ENCODE results near the gene MAPRE2.
"Not testable (repeated sequence)": the region's sequence is repeated elsewhere in the genome, so short reads cannot be mapped to it uniquely, and the experiment has no call there.

The MAPRE2 gene

DNA sequence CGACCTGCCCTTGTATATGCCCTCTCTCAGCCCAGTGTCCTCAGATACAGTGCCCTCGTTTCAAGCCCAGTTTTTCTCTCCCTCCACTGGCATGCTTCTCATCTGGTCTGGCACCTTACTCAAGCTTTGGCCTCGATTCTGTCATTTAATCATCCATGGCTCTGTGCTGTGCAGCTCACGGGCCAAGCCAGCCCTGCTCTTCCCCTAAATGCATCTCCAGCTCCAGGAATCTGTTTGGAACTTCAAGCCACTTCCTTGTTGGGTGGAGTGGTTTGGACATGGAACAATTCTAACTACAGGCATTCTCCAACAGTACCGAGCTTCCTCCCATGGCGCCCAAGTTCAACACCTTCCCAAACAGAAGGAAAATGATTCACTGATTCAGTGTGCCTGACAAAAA lies 122.9 kb downstream of the MAPRE2 start:
- no peak overlapping the region for H3K27ac ChIP-seq

DNA sequence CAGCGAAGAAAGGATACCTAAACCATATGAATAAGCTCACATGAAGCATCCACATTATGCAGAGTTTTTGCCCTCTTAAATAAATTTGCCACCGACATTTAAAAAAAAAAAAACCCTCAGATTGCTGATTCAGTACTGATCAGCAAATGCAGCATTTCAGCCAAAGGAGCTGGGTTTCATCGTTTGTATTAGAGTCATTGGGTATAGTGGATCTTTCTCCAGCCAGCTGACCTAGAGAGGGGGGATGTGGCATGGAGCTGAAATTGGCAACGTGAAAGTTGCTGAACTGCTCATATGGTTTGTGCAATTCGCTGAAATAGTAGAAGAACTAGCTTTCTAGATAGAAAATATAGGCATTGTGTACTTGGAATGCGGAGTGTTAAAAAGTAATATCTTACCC lies 126.1 kb downstream of the MAPRE2 start:
- DNase-seq = no peak
- H3K4me3 ChIP-seq (ENCODE audit: low read depth, low read length) = no peak overlapping the region
- H3K27me3 ChIP-seq (ENCODE audit: insufficient read depth, low read depth, severe bottlenecking) = no peaks in the 10 kb centered on the region
- H3K9me3 ChIP-seq (ENCODE audit: severe bottlenecking) = no peaks in the 10 kb centered on the region
- no peak overlapping the region for H3K27ac ChIP-seq
- TF ChIP-seq, protein P1, sequence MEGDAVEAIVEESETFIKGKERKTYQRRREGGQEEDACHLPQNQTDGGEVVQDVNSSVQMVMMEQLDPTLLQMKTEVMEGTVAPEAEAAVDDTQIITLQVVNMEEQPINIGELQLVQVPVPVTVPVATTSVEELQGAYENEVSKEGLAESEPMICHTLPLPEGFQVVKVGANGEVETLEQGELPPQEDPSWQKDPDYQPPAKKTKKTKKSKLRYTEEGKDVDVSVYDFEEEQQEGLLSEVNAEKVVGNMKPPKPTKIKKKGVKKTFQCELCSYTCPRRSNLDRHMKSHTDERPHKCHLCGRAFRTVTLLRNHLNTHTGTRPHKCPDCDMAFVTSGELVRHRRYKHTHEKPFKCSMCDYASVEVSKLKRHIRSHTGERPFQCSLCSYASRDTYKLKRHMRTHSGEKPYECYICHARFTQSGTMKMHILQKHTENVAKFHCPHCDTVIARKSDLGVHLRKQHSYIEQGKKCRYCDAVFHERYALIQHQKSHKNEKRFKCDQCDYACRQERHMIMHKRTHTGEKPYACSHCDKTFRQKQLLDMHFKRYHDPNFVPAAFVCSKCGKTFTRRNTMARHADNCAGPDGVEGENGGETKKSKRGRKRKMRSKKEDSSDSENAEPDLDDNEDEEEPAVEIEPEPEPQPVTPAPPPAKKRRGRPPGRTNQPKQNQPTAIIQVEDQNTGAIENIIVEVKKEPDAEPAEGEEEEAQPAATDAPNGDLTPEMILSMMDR (IDR thresholded peaks at IDR 0.05; ENCODE audit: low read depth, low read length) = no peak
- H3K36me3 ChIP-seq = no peaks in the 10 kb centered on the region

More for the DNA sequence above, 122.9 kb downstream of the MAPRE2 start:
- Histone ChIP-seq H3K27me3 (ENCODE audit: insufficient read depth, low read depth, severe bottlenecking) (no peaks in the 10 kb centered on the region), H3K4me3 (ENCODE audit: low read depth, low read length) (no peak overlapping the region), H3K9me3 (ENCODE audit: severe bottlenecking) (no peaks in the 10 kb centered on the region), H3K36me3 (no peaks in the 10 kb centered on the region)
- DNase-seq = no peak
- TF ChIP-seq, protein P1 (IDR thresholded peaks at IDR 0.05; ENCODE audit: low read depth, low read length) = no peak

DNA sequence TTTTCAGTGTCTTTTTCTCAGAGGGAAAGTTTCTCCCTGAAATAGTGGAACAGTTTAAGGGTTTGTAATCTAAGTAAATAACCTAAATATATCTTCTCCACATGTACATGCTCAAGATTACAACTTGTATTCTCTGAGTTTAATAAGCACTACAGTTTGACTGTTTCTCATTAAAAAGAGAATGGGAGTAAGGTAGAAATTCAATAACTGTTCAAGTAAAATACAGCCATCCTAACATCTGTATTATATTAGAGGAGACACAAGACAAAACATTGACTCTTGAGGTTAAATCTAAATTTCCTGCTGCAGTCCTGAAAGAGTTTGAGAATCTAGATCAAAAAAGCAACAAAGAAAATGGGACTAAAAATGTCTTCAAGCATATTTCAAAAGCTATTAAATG lies 126.6 kb downstream of the MAPRE2 start:
- Histone ChIP-seq H3K36me3 (no peaks in the 10 kb centered on the region), H3K27me3 (ENCODE audit: insufficient read depth, low read depth, severe bottlenecking) (no peaks in the 10 kb centered on the region), H3K9me3 (ENCODE audit: severe bottlenecking) (no peaks in the 10 kb centered on the region), H3K27ac (no peak overlapping the region), H3K4me3 (ENCODE audit: low read depth, low read length) (no peak overlapping the region)
- no peak for DNase-seq
- TF ChIP-seq, protein P1 (IDR thresholded peaks at IDR 0.05; ENCODE audit: low read depth, low read length) = no peak

DNA sequence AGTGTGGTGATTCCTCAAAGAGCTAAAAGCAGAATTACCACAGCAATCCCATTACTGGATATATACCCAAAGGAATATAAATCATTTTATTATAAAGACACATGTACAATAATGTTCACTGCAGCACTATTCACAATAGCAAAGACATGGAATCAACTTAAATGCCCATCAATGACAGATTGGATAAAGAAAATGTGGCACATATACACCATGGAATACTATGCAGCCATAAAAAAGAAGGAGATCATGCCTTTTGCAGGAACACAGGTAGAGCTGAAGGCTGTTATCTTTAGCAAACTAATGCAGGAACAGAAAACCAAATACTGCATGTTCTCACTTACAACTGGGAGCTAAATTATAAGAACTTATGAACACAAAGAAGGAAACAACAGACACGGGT lies 129.1 kb downstream of the MAPRE2 start:
- DNase-seq; H3K4me3 ChIP-seq (ENCODE audit: low read depth, low read length); H3K27me3 ChIP-seq (ENCODE audit: insufficient read depth, low read depth, severe bottlenecking); H3K9me3 ChIP-seq (ENCODE audit: severe bottlenecking); H3K27ac ChIP-seq; H3K36me3 ChIP-seq: not testable (repeated sequence)

DNA sequence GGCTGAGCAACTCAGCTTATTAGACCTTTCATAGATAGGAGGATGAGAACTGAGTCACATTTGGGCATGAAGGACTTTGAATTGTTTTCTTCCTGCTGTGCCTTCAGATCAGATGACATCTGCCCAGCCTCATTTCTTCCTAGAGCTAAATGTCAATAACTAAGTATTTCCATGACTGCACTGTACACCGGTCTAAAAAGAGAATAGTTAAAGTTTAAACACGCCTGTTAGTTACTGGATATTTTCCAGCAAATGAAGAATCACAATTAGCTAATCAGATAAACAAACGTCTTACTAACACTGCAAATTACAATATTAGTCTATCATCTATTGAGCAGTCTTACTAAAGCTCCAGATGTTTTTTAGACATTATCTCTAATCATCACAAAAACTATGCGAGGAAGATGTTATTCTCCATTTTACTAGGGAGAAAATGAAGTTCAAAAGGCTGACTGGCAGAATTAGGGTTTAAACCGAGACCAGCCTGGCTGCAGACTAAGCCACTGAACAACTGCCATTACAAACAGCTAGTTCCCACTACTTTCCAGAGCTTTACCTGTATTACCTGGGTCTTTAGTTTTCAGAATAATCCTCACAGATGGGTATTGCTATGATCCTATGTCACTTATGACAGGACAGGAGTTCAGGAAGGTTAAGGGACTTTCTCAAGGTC lies 130.2 kb downstream of the MAPRE2 start:
- DNase-seq = no peak
- H3K9me3 ChIP-seq (ENCODE audit: severe bottlenecking) = no peaks in the 10 kb centered on the region
- TF ChIP-seq, protein P1 (IDR thresholded peaks at IDR 0.05; ENCODE audit: low read depth, low read length) = no peak
- H3K36me3 ChIP-seq = no peaks in the 10 kb centered on the region
- no peak overlapping the region for H3K4me3 ChIP-seq (ENCODE audit: low read depth, low read length)
- no peak overlapping the region for H3K27ac ChIP-seq
- H3K27me3 ChIP-seq (ENCODE audit: insufficient read depth, low read depth, severe bottlenecking) = no peaks in the 10 kb centered on the region

DNA sequence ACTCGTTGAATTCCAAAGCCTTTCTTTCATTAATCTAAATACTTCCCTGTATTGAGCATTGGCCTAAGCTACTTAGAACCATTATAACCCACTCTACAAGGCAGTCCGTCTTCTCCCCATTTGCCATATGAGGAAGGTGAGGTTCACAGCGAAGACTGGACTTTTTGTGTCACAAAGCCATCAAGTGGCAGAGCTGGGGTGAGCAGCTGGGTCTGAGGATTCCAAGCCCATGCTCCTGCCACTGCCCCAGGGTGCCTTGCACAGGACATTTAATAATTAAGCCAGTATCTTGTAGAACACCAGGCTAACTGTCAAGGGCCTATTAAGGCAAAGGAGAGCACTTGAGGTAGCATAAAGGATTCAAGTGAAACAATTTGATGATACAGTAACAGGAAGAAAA lies 130.8 kb downstream of the MAPRE2 start:
- Histone ChIP-seq H3K36me3 (no peaks in the 10 kb centered on the region), H3K27ac (no peak overlapping the region), H3K9me3 (ENCODE audit: severe bottlenecking) (no peaks in the 10 kb centered on the region), H3K4me3 (ENCODE audit: low read depth, low read length) (no peak overlapping the region), H3K27me3 (ENCODE audit: insufficient read depth, low read depth, severe bottlenecking) (no peaks in the 10 kb centered on the region)
- DNase-seq = peak; percentile 20
- TF ChIP-seq, protein P1 (IDR thresholded peaks at IDR 0.05; ENCODE audit: low read depth, low read length) = no peak
